CMK (cell line): ENCODE measurements around the gene PRKCA.
A peak's percentile ranks its signal among the peaks of the same experiment; 100 is the strongest.

Experiments
- DNase-seq: peaks from one replicate; pipeline ENCODE4 v3.0.0-alpha.2; 2010; ENCODE audit warnings: low read depth

Gene PRKCA

DNA sequence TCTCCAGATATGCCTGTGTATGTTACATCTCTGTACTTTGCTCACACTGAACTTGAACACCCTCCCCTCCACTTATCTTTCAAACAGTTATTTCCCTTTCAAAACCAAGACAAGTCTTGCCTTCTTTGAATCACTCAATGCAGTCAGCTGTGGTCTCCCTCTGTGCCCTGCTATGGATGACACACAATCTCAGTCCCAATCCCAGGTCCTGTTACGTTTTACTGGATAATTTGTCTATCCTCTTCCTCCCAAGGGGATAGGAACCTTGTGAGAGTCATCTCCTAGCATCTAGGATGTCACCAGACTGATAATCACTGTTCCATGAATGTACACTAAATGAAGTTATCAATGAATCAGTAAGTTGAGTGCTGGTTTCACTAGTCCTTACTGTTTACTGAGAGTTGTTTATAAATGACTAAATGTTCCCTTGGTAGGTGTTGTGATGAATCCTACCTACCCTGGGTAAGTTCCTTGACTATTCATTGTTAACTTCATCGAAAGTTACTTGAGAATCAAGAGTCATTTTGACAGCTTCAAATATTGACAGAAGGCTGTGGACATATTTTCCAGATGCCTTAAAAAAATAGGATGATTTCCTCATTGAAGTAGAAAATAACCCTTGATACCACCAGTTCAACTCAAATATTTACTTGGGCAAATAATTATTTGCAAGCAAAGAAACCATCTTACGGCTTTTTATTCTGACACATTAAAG is 244.9 kb downstream of the PRKCA start:
- DNase-seq: no peak

DNA sequence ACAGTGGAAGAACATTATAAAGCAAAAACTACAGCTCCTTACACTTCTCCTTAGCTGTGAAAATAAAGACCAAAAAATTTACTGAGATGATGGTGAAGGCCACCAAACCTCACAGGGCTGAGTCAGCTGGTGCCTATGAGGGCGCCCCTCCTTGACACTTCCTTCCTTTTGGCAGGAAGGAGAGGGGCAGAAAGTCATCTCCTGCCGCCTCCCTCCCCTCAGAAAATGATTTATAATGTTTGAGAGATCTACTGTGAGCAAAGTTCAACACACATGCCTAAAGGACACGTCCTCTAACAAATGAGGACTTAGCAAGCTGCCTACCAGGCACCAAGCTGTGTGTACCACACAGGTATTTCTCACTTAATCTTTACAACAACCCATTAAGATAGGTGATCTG is 245.7 kb downstream of the PRKCA start:
- DNase-seq: no peak

DNA sequence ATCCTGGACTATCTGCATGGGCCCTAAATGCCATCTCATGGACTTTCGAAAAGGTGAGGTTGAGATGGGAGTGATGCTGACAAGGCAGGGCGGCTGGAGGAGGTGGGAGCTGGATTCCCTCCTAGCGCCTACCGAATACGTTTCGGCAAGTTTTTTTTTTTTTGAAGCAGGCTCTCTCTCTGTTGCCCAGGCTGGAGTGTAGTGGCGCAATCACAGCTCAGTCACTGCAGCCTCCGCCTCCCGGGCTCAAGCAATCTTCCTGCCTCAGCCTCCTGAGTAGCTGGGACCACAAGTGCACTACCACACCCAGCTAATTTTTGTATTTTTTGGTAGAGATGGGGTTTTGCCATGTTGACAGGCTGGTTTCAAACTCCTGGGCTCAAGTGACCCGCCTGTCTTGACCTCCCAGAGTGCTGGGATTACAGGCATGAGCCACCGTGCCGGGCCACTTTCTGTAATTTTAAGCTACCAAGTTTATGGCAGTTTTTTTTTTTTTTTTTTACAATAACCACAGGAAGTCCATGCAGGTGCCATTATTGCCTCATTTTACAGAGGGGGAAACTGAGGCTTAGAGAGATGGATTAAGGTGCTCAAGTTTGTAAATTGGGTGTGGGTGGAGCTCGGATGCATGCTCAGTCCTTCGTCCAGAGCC is 246.4 kb downstream of the PRKCA start:
- no peak for DNase-seq

DNA sequence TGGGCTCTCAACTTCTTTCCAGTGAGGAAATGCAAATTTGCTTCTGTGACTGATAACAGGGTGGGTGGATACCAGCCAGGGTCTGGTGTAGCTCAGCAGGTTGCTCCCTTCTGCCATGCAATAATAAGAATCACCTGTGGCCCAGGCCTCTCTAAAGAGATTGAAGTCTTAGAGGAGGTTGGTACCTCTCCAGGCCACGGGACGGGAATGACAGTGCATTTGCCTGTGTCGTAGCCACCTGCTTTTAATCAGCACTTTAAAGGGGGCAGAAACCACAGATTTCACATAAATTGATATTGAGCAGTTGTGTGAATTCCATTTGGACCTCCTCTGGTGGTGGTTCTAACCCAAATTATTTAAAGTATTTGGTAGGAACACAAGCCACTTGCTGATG is 246.9 kb downstream of the PRKCA start:
- DNase-seq: no peak

- no peak for DNase-seq
Observed at GRCh38 chr17:66549731-66550207, 247.4 kb downstream of the PRKCA start.

DNA sequence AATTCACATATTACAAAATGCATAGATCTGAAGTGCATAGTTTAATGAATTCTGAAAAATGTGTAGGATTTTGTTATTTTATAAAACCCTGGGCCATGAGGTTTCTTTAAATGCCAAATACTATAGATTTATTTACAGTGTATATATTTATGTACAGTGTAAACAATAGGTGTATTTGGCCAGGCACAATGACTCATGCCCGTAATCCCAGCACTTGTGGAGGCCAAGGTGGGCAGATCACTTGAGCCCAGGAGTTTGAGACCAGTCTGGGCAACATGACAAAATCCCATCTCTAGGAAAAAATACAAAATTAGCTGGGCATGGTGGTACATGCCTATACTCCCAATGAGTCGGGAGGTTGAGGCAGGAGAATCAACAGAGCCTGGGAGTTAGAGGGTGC is 249.4 kb downstream of the PRKCA start:
- DNase-seq: no peak

DNA sequence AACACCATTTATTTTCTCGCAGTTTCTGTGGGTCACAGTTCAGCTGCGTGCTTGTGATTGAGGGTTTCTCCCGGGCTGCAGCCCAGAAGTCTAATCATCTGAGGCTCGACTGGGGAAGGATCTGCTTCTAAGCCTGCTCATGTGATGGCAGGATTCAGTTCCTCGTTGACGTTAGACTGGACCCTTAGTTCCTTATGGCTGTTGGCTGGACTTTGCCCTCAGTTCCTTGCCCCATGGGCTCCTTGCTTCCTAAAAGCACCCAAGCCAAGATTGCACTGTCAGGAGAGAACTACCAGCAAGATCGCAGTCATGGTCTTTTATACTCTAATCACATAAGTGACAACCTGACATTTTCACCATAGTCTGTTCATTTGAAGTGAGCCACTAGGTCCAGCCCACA is 250.0 kb downstream of the PRKCA start:
- DNase-seq: no peak

GRCh38 chr17:66555605-66556004 is 253.2 kb downstream of the PRKCA start:
- DNase-seq: no peak

DNA sequence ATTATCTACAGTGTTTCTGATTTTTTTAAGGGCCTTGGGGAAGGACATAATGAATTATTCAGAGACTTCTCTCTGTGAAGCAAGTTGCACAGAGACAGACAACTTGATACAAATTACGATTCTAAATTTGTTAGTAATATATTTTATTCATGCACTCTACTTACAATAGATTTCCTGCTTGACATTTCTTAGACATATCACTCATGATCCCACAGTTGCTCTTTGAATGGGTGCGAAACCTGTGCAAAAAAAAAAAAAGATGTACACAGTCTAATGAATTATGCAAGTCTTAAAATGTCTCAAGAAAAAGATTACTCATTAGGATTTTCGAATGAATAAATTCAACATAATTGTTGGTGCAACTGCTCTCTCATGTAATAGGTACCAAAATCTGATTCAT is 254.8 kb downstream of the PRKCA start:
- DNase-seq: no peak

DNA sequence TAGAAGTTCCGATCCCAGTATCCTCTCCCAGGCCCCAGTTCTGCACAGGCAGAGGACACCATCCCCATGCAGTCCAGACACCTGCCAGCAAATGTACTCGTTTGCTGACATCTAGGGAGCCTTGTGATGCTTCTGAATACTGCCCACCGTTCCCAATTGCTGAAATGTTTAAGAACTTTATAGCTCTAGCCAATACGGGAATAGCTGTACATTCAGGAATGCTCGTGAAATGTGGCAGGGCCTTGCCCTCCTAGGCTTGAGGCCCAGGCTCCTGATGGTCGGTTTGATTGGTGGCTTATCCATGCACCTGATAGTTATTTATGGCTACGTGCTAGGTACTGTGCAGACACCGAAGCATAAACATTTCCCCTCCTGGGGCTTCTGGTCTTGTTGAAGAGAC is 255.5 kb downstream of the PRKCA start:
- DNase-seq: no peak

DNA sequence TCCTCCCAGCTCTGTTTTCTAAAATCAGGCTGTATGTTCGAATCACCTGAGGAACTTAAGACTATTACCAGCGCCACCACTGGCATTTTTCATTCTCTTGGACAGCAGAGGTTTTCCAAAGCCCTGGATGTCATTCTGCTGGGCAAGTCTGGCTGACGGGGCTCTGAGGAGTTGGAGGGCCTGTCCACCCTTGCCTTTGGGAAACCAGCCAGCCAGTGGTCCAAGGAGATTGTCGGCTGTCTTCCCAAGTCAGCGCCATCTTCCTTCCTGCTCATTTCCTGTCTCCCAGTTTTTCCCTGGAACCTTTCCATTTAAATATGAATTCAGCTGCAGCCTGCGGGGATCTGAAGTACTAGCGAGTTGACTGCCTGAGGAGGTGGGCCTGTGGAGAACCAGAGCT is 258.3 kb downstream of the PRKCA start:
- DNase-seq: no peak

DNA sequence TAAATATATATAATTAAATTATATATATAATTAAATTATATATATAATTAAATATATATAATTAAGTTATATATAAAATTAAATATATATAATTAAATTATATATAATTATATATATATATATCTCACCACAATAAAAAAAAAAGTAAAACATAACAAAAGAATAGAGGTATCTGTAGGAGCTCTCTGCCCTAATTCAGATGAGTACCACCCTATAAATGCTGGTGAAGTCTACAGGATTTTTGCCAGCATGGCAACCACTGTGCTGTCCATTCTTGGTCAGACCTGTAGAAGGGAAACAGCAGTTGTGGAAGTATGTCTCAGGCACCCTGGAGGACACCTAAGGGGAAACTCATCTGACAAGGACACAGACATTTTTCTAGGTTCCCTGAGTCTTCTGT is 259.7 kb downstream of the PRKCA start:
- DNase-seq: no peak

GRCh38 chr17:66564992-66565465 is 262.6 kb downstream of the PRKCA start:
- no peak for DNase-seq

DNA sequence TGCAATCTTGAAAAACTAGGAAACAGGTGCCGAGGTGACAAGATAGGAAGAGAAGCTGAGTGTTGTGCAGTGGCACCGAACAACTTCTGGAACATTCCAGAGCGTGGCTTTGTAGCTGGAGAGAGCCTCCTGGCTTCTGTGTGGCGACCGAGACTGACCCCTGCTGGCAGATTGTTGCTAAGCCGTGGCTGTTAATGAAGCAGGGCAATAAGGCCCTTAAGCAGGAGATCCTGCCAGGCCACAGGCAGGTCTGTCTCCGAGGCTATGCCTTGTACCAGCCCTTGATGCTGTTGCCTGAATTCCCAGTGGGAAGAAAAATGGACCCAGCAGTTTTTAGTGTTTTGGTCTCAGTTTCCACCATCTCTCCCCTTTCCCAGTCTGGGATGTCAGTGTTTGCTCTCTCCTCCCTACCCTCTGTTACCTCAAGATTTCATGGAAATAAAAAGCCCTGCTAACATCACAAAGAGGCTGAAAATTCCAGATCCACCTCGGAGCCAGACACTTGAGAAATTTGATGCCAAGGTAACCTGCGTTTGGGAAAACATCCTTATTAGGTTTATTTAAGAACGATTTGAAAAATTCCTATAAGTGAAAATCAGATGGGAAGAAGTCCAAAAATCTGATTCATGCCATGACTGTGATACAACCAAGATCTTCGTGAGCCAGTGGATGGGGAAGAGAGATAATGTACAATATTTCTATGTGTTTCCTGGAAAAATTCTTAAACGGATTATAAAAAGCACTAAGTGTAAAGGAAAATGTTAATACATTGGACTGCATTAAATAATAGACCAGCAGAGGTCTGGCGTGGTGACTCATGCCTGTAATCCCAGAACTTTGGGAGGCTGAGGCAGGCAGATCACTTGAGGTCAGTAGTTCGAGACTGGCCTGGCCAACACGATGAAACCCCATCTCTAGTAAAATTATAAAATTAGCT is 265.1 kb downstream of the PRKCA start:
- peak; percentile 20 for DNase-seq

DNA sequence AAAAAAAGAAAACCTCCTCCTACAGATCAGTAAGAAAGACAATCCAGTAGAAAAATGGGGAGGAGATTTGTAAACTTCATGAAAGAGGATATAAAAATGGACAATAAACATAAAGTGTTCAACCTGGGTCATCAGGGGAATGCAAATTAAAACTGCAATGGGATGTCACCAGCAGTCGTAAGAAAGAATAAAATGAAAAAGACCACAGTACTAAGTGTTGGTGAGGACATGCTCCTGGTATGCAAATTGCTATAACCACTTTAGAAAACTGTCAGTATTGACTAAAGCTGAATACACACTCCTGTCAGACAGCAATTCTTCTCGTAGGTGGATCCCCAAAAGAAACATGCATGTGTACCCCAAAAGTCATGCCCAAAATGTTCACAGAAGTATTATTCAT is 267.2 kb downstream of the PRKCA start:
- DNase-seq: no peak

DNA sequence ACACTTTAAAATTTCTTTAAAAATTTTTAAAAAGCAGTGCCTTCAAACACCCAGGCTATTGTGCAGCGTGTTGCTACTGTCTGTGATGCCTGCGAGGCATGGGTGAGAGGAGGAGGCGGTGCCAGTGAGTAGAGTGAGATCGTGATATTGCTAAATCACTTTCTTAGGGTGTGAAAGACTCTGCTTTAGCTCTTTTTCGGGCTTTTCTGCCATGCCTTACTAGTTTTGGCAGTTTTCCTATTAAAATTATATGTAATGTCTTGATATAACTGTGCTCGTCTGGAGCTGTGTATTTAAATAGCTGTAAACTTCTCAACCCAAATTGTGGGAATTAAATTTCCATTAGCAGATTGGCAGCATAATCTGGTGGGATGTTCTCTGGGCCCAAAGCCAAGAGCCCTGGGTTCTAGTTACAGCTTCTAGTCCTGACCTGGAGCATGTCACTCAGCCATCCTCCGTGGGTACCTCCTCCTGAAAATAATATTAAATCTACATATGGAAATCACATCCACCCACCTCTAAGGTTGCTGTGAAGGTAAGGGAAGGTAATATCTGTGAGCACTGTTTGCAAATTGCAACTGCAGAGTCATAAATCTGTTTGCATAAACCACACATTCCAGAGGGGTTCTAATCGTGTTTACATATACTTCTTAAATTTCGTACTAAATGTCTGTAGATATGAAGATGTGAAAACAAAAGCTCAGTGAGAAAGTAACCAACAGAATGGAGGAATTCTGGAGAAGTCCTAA is 268.2 kb downstream of the PRKCA start:
- no peak for DNase-seq

GRCh38 chr17:66571745-66572144 is 269.3 kb downstream of the PRKCA start:
- no peak for DNase-seq

DNA sequence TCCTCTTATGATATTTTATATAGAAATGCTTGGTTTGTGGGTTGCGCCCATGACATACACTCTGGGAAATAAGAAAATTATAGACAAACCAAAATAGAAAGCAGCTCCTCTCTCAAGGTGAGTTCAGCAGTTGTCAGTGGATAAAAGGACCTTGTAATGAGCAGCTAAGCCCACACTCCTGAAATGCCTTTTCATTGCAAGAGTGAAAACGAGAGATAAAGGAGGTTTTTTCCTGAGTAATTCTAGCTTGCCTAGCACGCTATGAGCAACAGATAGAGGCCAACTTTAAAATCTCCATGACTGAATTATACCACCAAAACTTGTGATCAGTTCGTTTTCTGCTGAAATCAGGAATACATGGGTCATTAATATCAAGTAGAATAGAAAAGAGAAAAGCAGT is 270.7 kb downstream of the PRKCA start:
- DNase-seq: no peak

GRCh38 chr17:66574123-66574522 is 271.7 kb downstream of the PRKCA start:
- no peak for DNase-seq

DNA sequence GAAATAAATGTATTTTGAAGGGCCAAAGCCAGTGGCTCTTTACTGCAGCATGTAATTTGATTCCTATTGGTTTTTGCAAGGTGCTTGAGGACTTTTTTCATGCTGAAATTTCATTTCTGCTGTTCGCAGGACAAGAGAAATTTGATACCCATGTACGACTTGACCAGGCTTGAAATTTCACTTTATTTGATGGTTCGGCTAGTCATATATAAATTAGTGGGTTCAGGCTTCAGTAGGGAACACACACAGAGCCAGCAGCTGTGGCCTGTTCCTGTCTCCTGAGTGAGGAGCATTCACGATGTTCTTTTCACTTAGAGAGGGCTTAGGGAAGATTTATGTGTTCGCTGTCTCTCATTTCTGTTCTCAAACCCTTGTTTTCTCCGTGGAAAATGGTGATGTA is 274.1 kb downstream of the PRKCA start:
- DNase-seq: no peak

GRCh38 chr17:66577041-66577440 is 274.6 kb downstream of the PRKCA start:
- DNase-seq: no peak
